ENCODE measurements around the gene APOM.

APOM gene

GRCh38 chr6:31615748-31616147, 39.9 kb upstream of the APOM start:
- TF ChIP-seq CTCF (IDR thresholded peaks at IDR 0.05; ENCODE audit: low read depth, low read length, missing control alignments) = no peak
- DNase-seq (ENCODE audit: low read depth) = no peak
- no peak overlapping the region for H3K4me3 ChIP-seq (ENCODE audit: low read depth, low read length)

- no peak for TF ChIP-seq CTCF (IDR thresholded peaks at IDR 0.05; ENCODE audit: low read depth, low read length, missing control alignments)
- no peak for DNase-seq (ENCODE audit: low read depth)
- no peak overlapping the region for H3K4me3 ChIP-seq (ENCODE audit: low read depth, low read length)
Observed at GRCh38 chr6:31617010-31617409, 38.7 kb upstream of the APOM start.

- peak; percentile 97 for DNase-seq (ENCODE audit: low read depth)
- peak overlapping the region; percentile 85 for H3K4me3 ChIP-seq (ENCODE audit: low read depth, low read length)
- no peak for TF ChIP-seq CTCF (IDR thresholded peaks at IDR 0.05; ENCODE audit: low read depth, low read length, missing control alignments)
Observed at GRCh38 chr6:31619805-31620585, 35.7 kb upstream of the APOM start.

- peak; percentile 21 for DNase-seq (ENCODE audit: low read depth)
- peak within 1 kb of the TSS; percentile 91 for H3K4me3 ChIP-seq (ENCODE audit: low read depth, low read length)
- TF ChIP-seq CTCF (IDR thresholded peaks at IDR 0.05; ENCODE audit: low read depth, low read length, missing control alignments) = no peak
Observed at GRCh38 chr6:31620586-31621319, 34.9 kb upstream of the APOM start, which contains the start of gene PRRC2A. TSS of gene PRRC2A (plus strand) at chr6:31620715. CDS start at chr6:31622790, 2,075 bp downstream.

- no peak for DNase-seq (ENCODE audit: low read depth)
- TF ChIP-seq CTCF (IDR thresholded peaks at IDR 0.05; ENCODE audit: low read depth, low read length, missing control alignments) = no peak
- peak overlapping the region; percentile 91 for H3K4me3 ChIP-seq (ENCODE audit: low read depth, low read length)
Observed at GRCh38 chr6:31621320-31621939, 34.3 kb upstream of the APOM start.

GRCh38 chr6:31621991-31622390, 33.7 kb upstream of the APOM start:
- H3K4me3 ChIP-seq (ENCODE audit: low read depth, low read length) = peak overlapping the region; percentile 91
- no peak for TF ChIP-seq CTCF (IDR thresholded peaks at IDR 0.05; ENCODE audit: low read depth, low read length, missing control alignments)
- no peak for DNase-seq (ENCODE audit: low read depth)

Data from GM12864 (cell line).